Left cardiac atrium (tissue), 4 donors: ENCODE measurements around the gene SCYL1. TPM values are rescaled to one million over a fixed set of nuclear protein-coding genes. Genes with fewer than 3 reads are reported as not detected.
"Not testable (repeated sequence)": the region's sequence is repeated elsewhere in the genome, so short reads cannot be mapped to it uniquely, and the experiment has no call there.

ENCODE experiments used
- ATAC-seq, 2 donors: fragments of 200-7000 bp; cut with Tn5 transposase; one replicate each; pipeline ENCODE4 v1.9.1; 2020; ENCODE audit warnings: mild to moderate bottlenecking in 2 of 2, moderate library complexity in 2 of 2
- DNase-seq: peaks from one replicate; pipeline ENCODE4 v3.0.0-alpha.2; 2020
- intact Hi-C, 2 donors: fragments of 100-400 bp; cut with DNase I; formaldehyde crosslinking; loops; one replicate each; pipeline versions ENCODE4 v1.14.1 to v1.15.1; 2022 to 2023
- total RNA-seq, 2 donors: library from RNA; stranded (reverse); fragmentation: NEBNext Ultra II Directional; extraction: Animal tissue kit (Norgen Biotek cat#: 25700); gene quantifications; one replicate each; pipeline ENCODE4 v1.2.1, GENCODE V29; 2021
- donor health status: DM: no; HTN: yes; CAD: no.
- donor health status: DM: no; HTN: yes; CAD: no; lungs with severe emphysema.
- donor health status: DM: yes; HTN: yes; CAD: no.
- donor health status: Dilated cardiomyopathy.

Gene SCYL1
- total RNA-seq, 2 donors from 2014 or later, result 51.5 to 67.3 TPM

DNA sequence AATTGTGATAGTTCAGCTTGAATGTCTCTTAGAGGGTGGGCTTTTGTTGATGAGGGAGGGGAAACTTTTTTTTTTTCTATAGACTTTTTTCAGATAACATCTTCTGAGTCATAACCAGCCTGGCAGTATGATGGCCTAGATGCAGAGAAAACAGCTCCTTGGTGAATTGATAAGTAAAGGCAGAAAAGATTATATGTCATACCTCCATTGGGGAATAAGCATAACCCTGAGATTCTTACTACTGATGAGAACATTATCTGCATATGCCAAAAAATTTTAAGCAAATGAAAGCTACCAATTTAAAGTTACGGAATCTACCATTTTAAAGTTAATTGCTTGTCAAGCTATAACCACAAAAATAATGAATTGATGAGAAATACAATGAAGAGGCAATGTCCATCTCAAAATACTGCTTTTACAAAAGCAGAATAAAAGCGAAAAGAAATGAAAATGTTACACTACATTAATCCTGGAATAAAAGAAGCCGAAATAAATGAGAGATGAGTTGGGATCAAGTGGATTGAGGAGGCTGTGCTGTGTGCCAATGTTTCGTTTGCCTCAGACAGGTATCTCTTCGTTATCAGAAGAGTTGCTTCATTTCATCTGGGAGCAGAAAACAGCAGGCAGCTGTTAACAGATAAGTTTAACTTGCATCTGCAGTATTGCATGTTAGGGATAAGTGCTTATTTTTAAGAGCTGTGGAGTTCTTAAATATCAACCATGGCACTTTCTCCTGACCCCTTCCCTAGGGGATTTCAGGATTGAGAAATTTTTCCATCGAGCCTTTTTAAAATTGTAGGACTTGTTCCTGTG lies 22.1 kb upstream of the SCYL1 start:
- ATAC-seq (no peak), DNase-seq (no peak)
- intact Hi-C loops, result no loop called here

DNA sequence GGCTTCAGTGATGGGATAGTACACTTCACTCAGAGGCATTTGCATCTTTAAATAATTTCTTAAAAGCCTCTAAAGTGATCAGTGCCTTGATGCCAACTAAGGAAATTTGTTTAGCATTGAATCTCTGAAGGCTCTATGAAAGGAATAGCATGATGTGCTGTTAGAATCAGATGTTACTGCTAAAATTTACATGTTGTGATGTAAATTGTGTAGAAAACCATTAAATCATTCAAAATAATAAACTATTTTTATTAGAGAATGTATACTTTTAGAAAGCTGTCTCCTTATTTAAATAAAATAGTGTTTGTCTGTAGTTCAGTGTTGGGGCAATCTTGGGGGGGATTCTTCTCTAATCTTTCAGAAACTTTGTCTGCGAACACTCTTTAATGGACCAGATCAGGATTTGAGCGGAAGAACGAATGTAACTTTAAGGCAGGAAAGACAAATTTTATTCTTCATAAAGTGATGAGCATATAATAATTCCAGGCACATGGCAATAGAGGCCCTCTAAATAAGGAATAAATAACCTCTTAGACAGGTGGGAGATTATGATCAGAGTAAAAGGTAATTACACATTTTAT lies 21.4 kb upstream of the SCYL1 start:
- intact Hi-C loops, result no loop called here
- DNase-seq (no peak), ATAC-seq (no peak)

DNA sequence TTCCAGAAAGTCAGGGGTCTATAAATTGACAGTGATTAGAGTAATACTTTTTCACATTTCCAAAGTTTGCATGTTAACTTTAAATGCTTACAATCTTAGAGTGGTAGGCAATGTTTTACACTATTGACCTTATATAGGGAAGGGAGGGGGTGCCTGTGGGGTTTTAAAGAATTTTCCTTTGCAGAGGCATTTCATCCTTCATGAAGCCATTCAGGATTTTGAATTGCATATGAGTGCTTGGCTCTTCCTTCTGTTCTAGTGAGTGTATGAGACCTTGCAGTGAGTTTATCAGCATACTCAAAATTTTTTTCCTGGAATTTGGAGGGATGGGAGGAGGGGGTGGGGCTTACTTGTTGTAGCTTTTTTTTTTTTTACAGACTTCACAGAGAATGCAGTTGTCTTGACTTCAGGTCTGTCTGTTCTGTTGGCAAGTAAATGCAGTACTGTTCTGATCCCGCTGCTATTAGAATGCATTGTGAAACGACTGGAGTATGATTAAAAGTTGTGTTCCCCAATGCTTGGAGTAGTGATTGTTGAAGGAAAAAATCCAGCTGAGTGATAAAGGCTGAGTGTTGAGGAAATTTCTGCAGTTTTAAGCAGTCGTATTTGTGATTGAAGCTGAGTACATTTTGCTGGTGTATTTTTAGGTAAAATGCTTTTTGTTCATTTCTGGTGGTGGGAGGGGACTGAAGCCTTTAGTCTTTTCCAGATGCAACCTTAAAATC lies 20.8 kb upstream of the SCYL1 start:
- ATAC-seq (no peak), DNase-seq (no peak)
- intact Hi-C loops, result loop anchor here in 1 of 2 donors (2.0 kb wide), 1 partner anchor 77 kb away; no protein-coding TSS in a partner anchor

DNA sequence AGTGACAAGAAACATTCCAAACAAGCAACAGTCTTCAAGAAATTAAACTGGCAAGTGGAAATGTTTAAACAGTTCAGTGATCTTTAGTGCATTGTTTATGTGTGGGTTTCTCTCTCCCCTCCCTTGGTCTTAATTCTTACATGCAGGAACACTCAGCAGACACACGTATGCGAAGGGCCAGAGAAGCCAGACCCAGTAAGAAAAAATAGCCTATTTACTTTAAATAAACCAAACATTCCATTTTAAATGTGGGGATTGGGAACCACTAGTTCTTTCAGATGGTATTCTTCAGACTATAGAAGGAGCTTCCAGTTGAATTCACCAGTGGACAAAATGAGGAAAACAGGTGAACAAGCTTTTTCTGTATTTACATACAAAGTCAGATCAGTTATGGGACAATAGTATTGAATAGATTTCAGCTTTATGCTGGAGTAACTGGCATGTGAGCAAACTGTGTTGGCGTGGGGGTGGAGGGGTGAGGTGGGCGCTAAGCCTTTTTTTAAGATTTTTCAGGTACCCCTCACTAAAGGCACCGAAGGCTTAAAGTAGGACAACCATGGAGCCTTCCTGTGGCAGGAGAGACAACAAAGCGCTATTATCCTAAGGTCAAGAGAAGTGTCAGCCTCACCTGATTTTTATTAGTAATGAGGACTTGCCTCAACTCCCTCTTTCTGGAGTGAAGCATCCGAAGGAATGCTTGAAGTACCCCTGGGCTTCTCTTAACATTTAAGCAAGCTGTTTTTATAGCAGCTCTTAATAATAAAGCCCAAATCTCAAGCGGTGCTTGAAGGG lies 20.0 kb upstream of the SCYL1 start:
- DNase-seq, result no peak
- no peak for ATAC-seq
- intact Hi-C loops, result loop anchor here in 1 of 2 donors (2.0 to 5.0 kb wide), 2 partner anchors 78 to 88 kb away; no protein-coding TSS in a partner anchor

GRCh38 chr11:65505466-65506289 lies 19.2 kb upstream of the SCYL1 start:
- ATAC-seq (no peak), DNase-seq (peak; percentile 18)
- intact Hi-C loops, result loop anchor here in 1 of 2 donors (2.0 to 5.0 kb wide), 2 partner anchors 79 to 88 kb away; no protein-coding TSS in a partner anchor

DNA sequence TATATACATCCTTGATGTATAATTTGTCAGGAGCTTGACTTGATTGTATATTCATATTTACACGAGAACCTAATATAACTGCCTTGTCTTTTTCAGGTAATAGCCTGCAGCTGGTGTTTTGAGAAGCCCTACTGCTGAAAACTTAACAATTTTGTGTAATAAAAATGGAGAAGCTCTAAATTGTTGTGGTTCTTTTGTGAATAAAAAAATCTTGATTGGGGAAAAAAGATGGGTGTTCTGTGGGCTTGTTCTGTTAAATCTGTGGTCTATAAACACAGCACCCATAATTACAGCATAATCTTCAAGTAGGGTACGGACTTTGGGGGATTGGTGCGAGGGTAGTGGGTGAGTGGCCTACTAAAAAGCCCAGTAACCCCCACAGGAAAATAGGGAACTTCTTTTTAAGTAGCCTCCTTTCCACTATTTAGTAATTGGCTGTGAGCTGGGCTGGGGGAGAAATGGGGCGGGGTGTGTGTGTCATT lies 18.6 kb upstream of the SCYL1 start:
- ATAC-seq (no peak), DNase-seq (no peak)
- intact Hi-C loops, result loop anchor here in 1 of 2 donors (5.0 kb wide), 1 partner anchor 89 kb away; no protein-coding TSS in a partner anchor

GRCh38 chr11:65506772-65507505 lies 17.9 kb upstream of the SCYL1 start:
- peak; percentile 39 for DNase-seq
- intact Hi-C loops, result loop anchor here in 1 of 2 donors (5.0 kb wide), 1 partner anchor 90 kb away; no protein-coding TSS in a partner anchor
- peak; percentile 19 to 42 for ATAC-seq

DNA sequence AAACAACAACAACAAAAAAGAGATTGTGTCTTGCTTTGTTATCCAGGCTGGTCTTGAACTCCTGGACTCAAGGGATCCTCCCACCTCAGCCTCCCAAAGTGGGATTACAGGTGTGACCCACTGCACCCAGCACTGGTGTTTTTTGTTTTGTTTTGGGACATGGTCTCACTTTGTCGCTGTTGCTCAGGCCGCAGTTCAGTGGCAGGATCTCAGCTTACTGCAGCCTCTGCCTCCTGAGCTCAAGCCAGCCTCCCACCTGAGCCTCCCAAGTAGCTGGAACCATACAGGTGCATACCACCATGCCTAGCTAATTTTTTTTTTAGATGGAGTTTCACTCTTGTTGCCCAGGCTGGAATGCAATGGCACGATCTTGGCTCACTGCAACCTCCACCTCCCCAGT lies 12.6 kb upstream of the SCYL1 start:
- intact Hi-C loops, result loop anchor here (5.0 kb wide), 2 partner anchors 130 to 145 kb away; partner anchors contain the start of gene SLC25A45 (in 1 of the 2)
- not testable (repeated sequence) for DNase-seq

DNA sequence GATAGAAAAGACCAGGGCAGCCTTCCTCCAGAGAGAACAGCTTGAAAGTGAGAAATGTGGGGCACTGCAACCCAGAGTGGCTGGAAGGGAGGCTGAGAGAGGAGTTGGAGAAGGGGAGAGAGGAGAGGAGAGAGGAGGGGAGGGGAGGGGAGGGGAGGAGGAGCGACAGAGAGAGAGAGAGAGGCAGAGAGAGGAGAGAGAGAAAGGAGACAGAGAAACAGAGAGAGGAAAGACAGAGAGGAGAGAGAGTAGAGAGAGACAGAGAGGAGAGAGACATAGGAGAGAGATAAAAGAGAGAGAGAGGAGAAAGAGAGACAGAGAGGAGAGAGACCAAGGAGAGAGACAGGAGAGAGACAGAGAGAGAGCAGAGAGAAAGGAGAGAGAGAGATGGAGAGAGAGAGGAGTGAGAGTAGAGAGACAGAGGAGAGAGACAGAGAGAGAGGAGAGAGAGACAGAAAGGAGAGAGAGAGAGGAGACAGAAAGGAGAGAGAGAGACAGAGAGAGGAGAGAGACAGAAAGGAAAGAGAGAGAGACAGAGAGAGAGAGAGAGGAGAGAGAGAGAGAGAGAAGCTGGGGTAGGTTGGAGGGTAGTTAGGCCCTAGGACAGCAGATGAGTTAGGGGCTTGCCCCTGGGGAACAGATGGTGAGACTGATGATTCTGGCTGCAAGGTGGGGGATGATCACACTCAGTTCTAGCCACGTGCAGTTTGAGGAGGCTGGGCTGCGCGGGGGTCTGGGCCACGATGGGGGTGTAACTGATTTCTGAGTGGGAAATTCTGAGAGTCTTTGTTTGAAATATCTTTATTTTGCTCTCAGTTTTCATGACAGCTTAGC lies 8.5 kb upstream of the SCYL1 start:
- peak in 1 of 2 donors; percentile 19 for ATAC-seq
- intact Hi-C loops, result no loop called here
- no peak for DNase-seq

More for the DNA sequence above, 12.6 kb upstream of the SCYL1 start:
- ATAC-seq, result not testable (repeated sequence)

- not testable (repeated sequence) for DNase-seq
Measured at GRCh38 chr11:65518941-65519549, 5.8 kb upstream of the SCYL1 start.

DNA sequence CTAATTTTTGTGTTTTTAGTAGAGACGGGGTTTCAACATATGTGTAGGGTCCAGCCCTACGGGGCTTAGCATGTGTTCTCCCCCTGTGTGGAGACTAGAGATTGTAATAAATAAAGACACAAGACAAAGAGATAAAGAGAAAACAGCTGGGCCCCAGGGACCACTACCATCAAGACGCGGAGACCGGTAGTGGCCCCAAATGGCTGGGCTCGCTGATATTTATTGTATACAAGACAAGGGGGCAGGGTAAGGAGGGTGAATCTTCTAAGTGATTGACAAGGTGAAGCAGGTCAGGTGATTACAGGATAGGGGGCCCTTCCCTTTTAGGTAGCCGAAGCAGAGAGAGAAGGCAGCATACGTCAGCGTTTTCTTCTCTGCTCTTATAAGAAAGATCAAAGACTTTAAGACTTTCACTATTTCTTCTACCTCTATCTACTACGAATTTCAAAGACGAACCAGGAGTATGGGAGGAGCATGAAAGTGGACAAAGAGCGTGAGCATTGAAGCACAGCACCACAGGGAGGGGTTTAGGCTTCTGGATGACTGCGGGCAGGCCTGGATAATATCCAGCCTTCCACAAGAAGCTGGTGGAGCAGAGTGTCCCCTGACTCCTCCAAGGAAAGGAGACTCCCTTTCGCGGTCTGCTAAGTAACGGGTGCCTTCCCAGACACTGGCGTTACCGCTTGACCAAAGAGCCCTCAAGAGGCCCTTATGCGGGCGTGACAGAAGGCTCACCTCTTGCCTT lies 2.9 kb upstream of the SCYL1 start:
- DNase-seq, ATAC-seq, intact Hi-C loops: not testable (repeated sequence)

More at GRCh38 chr11:65518941-65519549, 5.8 kb upstream of the SCYL1 start:
- ATAC-seq, intact Hi-C loops: not testable (repeated sequence)

DNA sequence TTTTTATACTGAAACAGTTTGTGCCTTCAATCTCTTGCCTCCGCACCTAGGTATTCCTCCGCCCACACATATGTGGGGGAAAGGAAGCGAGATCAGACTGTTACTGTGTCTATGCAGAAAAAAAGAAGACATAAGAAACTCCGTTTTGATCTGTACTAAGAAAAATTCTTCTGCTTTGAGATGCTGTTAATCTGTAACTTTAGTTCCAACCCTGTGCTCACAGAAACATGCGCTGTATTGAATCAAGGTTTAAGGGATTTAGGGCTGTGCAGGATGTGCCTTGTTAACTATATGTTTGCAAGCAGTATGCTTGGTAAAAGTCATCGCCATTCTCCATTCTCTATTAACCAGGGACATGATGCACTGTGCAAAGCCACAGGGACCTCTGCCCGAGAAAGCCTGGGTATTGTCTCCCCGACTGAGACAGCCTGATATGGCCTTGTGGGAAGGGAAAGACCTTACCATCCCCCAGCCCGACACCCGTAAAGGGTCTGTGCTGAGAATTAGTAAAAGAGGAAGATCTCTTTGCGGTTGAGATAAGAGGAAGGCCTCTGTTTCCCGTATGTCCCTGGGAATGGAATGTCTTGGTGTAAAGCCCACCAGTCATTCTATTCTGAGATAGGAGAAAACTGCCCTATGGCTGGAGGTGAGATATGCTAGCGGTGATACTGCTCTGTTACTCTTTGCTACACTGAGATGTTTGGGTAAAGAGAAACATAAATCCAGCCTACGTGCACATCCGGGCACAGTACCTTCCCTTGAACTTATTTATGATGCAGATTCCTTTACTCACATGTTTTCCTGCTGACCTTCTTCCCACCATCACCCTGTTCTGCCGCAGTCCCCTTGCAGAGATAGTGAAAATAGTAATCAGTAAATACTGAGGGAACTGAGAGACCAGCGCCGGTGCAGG lies 1.9 kb upstream of the SCYL1 start:
- DNase-seq, intact Hi-C loops, ATAC-seq: not testable (repeated sequence)

- intact Hi-C loops, DNase-seq, ATAC-seq: not testable (repeated sequence)
Measured at GRCh38 chr11:65523631-65523968, 1.3 kb upstream of the SCYL1 start.
